GM12865 (cell line): ENCODE measurements around the gene CNTNAP4.

Experiments
- DNase-seq: peaks from one replicate; pipeline ENCODE4 v3.0.0; 2010; ENCODE audit warnings: low read depth
- H3K4me3 ChIP-seq: 2 replicates; pipeline ENCODE4 v1.5.1; 2011; ENCODE audit warnings: mild to moderate bottlenecking, low read depth, low read length, control low read depth
- TF ChIP-seq, protein P1 (sequence below): IDR thresholded peaks from 2 replicates; pipeline ENCODE4 v1.5.1; 2011; ENCODE audit warnings: low read length, control low read depth, low read depth, inconsistent platforms; ENCODE audit not compliant: insufficient read depth; ENCODE audit errors: missing control alignments

The CNTNAP4 gene

DNA sequence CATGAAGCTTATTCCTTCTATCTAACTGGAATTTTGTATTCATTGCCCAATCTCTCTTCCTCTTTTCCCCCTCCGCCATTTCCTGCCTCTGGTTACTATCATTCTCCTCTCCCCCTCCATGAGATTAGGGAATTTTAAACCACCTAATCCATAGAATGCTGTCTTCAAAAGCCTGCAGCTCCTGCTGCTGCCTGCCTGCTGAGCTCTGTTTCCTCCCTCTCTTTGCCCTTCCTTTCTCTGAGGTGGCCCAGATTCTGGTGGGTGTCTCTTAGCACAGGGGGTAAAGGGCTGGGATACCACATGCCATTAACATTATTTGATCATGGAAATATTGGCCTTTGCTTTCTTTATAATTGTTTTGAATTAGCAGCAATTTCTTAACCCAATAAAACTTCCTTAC is 241.6 kb downstream of the CNTNAP4 start:
- TF ChIP-seq, protein P1, sequence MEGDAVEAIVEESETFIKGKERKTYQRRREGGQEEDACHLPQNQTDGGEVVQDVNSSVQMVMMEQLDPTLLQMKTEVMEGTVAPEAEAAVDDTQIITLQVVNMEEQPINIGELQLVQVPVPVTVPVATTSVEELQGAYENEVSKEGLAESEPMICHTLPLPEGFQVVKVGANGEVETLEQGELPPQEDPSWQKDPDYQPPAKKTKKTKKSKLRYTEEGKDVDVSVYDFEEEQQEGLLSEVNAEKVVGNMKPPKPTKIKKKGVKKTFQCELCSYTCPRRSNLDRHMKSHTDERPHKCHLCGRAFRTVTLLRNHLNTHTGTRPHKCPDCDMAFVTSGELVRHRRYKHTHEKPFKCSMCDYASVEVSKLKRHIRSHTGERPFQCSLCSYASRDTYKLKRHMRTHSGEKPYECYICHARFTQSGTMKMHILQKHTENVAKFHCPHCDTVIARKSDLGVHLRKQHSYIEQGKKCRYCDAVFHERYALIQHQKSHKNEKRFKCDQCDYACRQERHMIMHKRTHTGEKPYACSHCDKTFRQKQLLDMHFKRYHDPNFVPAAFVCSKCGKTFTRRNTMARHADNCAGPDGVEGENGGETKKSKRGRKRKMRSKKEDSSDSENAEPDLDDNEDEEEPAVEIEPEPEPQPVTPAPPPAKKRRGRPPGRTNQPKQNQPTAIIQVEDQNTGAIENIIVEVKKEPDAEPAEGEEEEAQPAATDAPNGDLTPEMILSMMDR = no peak
- no peak overlapping the region for H3K4me3 ChIP-seq
- no peak for DNase-seq

DNA sequence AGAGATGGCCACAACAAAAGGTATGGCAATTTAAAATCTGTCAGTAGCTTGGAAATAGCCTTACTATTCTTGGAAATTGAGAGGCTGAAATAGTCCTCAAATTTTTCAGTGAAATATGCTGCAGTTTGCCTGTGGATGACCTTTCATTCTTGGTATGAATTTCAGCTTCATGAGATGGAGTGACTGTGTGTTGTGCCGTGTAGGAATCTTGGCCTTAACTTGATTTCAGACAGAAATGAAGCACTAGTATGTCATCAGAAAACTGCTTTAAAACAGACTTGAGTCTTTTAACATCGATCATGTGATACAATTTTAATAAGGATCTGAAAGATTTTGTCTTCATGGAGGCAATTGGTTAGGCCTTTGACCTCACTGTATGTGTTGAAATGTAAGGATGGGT is 247.2 kb downstream of the CNTNAP4 start:
- DNase-seq = no peak
- TF ChIP-seq, protein P1 = no peak
- no peak overlapping the region for H3K4me3 ChIP-seq

DNA sequence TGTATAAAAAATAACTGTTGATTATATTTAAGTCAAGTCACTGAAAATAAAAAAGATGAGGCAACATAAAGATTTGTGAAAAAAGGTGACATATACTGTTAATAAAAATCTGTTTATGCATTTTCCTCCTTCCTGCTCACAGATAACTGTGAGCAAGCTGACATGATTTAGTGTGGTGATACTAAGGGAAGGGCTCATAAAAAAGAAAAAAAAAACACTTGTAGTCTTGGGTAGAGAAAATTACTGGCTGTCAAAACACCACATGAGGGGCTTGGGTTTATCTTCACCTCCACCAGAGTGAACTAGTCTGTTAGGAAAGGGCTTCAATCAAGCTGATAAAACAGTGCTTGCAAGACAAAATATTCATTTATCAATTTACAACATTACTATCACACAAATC is 247.6 kb downstream of the CNTNAP4 start:
- no peak for DNase-seq
- TF ChIP-seq, protein P1 = no peak
- H3K4me3 ChIP-seq = no peak overlapping the region

DNA sequence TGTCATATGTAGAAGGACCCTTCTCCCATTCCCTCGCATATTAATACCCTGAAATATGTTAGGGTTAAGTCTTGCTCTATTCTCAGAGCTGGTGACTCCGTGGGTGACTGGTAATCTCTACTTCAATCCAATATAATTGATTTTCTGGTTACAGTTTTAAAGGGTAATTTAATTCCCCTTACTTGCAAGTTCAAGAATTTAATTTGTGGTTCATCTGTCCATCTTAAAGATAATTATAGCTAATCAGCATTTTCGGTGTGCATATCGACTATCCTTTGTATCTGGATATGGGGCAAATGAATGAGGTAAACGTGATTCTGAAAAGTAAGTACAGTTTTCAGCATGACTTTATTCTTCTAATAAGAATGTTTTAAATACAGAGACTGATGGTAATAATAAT is 250.0 kb downstream of the CNTNAP4 start:
- H3K4me3 ChIP-seq = no peak overlapping the region
- TF ChIP-seq, protein P1 = no peak
- no peak for DNase-seq

DNA sequence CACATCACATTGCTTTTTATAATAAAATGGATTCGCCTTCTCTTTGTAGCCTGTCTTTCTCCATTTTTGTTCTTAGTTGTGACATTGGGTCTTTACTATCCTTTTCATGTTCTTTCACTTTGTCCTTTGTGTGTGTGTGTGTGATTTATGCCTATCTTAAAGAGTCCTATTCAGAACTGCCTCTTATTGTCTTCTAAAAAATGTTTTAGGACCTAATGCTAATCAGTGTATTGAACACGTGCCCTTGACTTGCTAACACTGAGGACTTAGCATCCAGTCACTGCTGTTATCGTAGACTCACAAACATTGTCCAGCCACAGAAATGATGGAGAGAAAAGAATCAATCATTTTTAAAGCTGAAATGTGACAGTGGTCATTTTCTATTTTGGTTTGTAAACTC is 251.9 kb downstream of the CNTNAP4 start:
- TF ChIP-seq, protein P1 = no peak
- DNase-seq = no peak

DNA sequence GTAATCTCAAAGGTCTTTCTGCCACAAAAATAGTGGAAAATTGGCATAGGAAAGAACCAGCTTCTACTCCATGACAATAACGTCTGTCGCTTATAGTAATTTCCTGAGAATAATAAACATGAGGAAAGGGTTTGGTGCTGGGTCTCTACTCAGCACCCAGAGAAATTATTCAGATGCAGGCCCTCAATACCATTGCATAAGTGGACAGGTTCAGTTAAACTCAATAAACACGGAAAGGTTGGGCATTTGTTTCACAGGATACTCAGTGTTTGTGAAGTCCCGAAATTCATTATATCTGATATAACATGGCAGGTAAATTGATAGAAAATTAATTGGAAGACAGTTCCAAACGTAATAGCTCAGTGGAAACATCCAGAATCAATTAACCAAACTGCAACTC is 254.0 kb downstream of the CNTNAP4 start:
- TF ChIP-seq, protein P1 = no peak
- DNase-seq = no peak
- H3K4me3 ChIP-seq = no peak overlapping the region

More for the DNA sequence above, 251.9 kb downstream of the CNTNAP4 start:
- H3K4me3 ChIP-seq = no peak overlapping the region

DNA sequence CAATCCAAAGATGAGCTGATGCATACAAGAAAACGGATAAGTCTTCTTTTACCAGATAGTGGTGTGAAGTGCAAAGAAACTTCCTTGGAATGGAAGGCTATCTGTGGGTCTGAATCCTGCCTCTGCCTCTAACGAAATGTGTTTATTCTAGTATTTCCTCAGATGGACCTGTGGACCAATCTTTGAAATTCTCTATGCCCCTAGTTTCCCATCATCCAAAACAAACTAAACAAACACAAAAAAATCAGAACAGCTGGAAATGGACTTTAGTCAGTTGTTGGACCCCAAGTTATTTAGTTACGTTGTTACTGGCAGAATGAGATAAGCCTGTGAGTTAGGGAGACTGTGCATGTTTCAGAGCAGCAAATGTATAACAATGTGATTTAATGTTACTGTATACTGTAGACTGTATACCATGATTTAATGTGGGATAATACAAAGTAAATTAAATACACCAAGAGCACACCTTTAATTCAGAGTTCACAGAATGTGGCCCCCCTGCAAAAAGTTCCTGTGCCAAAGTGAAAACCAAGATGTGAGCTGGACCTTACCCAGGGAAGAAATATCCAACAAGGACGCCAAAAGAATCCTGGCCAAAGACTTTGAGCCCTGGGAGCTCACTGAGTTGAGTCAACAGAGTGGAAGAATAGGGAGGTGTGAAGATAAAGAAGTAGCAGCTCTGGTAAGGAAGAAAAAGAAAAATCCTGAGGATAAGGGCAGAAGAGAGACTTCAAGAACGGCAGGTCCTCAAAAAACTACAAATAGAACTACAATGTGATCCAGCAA is 255.2 kb downstream of the CNTNAP4 start:
- TF ChIP-seq, protein P1 = no peak
- DNase-seq = no peak
- H3K4me3 ChIP-seq = no peak overlapping the region
